ENCODE data around the gene ARL8B.

Gene ARL8B

GRCh38 chr3:5123937-5124336 is 1.8 kb downstream of the ARL8B start:
- H4K5ac ChIP-seq (ENCODE audit: low read length), result no peak overlapping the region
- H3K23ac ChIP-seq (ENCODE audit: low read length), result no peak overlapping the region
- H3K36me3 ChIP-seq (ENCODE audit: control insufficient read depth, insufficient read depth, low read length), result no peaks in the 10 kb centered on the region
- no peak overlapping the region for H3K4ac ChIP-seq (ENCODE audit: low read depth, low read length)
- H3K79me2 ChIP-seq (ENCODE audit: control insufficient read depth, insufficient read depth, low read length), result peaks cover 40% of the 10 kb centered on the region
- no peak overlapping the region for H2BK120ac ChIP-seq (ENCODE audit: low read depth, low read length)
- H3K56ac ChIP-seq (ENCODE audit: low read length), result no peak overlapping the region
- no peak overlapping the region for H3K4me3 ChIP-seq (ENCODE audit: low read length)
- no peak overlapping the region for H2BK5ac ChIP-seq (ENCODE audit: low read length)
- peaks cover 6% of the 10 kb centered on the region for H3K79me1 ChIP-seq (ENCODE audit: low read length)
- H3K4me1 ChIP-seq (ENCODE audit: control insufficient read depth, low read depth, low read length), result no peaks in the 10 kb centered on the region
- no peak overlapping the region for H3K27ac ChIP-seq (ENCODE audit: low read depth, low read length)
- no CpG with 5 or more reads among the region's 12 CpGs for WGBS (ENCODE audit: extremely low coverage, insufficient coverage, low lambda C conversion rate)
- no peak overlapping the region for H3K18ac ChIP-seq (ENCODE audit: low read length)
- no peak overlapping the region for H3K4me2 ChIP-seq (ENCODE audit: low read length)
- H2AK5ac ChIP-seq (ENCODE audit: low read length), result no peak overlapping the region
- no peak overlapping the region for H2BK15ac ChIP-seq (replicated peaks; ENCODE audit: low read depth)
- DNase-seq, result no peak
- H4K8ac ChIP-seq (ENCODE audit: low read depth, low read length), result no peak overlapping the region
- no peak overlapping the region for H3K9ac ChIP-seq (ENCODE audit: low read length)
- H3K27me3 ChIP-seq (ENCODE audit: insufficient read depth, low read length, poor library complexity), result no peaks in the 10 kb centered on the region

- no peaks in the 10 kb centered on the region for H3K27me3 ChIP-seq (ENCODE audit: insufficient read depth, low read length, poor library complexity)
- H2BK15ac ChIP-seq (replicated peaks; ENCODE audit: low read depth), result no peak overlapping the region
- H3K4me1 ChIP-seq (ENCODE audit: control insufficient read depth, low read depth, low read length), result no peaks in the 10 kb centered on the region
- no peak for DNase-seq
- no peaks in the 10 kb centered on the region for H3K36me3 ChIP-seq (ENCODE audit: control insufficient read depth, insufficient read depth, low read length)
- peaks cover 53% of the 10 kb centered on the region for H3K79me2 ChIP-seq (ENCODE audit: control insufficient read depth, insufficient read depth, low read length)
- no peak overlapping the region for H3K18ac ChIP-seq (ENCODE audit: low read length)
- no peak overlapping the region for H4K5ac ChIP-seq (ENCODE audit: low read length)
- H3K27ac ChIP-seq (ENCODE audit: low read depth, low read length), result no peak overlapping the region
- H3K4me3 ChIP-seq (ENCODE audit: low read length), result no peak overlapping the region
- peaks cover 6% of the 10 kb centered on the region for H3K79me1 ChIP-seq (ENCODE audit: low read length)
- H4K8ac ChIP-seq (ENCODE audit: low read depth, low read length), result no peak overlapping the region
- no peak overlapping the region for H3K23ac ChIP-seq (ENCODE audit: low read length)
- no peak overlapping the region for H3K56ac ChIP-seq (ENCODE audit: low read length)
- no peak overlapping the region for H3K4me2 ChIP-seq (ENCODE audit: low read length)
- H2BK120ac ChIP-seq (ENCODE audit: low read depth, low read length), result no peak overlapping the region
- H3K4ac ChIP-seq (ENCODE audit: low read depth, low read length), result no peak overlapping the region
- H3K9ac ChIP-seq (ENCODE audit: low read length), result no peak overlapping the region
- H2AK5ac ChIP-seq (ENCODE audit: low read length), result no peak overlapping the region
- H2BK5ac ChIP-seq (ENCODE audit: low read length), result no peak overlapping the region
Observed at GRCh38 chr3:5126586-5126985, 4.5 kb downstream of the ARL8B start.

GRCh38 chr3:5128849-5129248 is 6.8 kb downstream of the ARL8B start:
- H4K8ac ChIP-seq (ENCODE audit: low read depth, low read length), result no peak overlapping the region
- H3K4me1 ChIP-seq (ENCODE audit: control insufficient read depth, low read depth, low read length), result no peaks in the 10 kb centered on the region
- no peak for DNase-seq
- no peak overlapping the region for H2BK120ac ChIP-seq (ENCODE audit: low read depth, low read length)
- H3K27ac ChIP-seq (ENCODE audit: low read depth, low read length), result no peak overlapping the region
- no peak overlapping the region for H3K4me2 ChIP-seq (ENCODE audit: low read length)
- H3K18ac ChIP-seq (ENCODE audit: low read length), result no peak overlapping the region
- no peak overlapping the region for H4K5ac ChIP-seq (ENCODE audit: low read length)
- H3K56ac ChIP-seq (ENCODE audit: low read length), result no peak overlapping the region
- H3K4me3 ChIP-seq (ENCODE audit: low read length), result no peak overlapping the region
- H3K36me3 ChIP-seq (ENCODE audit: control insufficient read depth, insufficient read depth, low read length), result no peaks in the 10 kb centered on the region
- no peak overlapping the region for H3K9ac ChIP-seq (ENCODE audit: low read length)
- no peak overlapping the region for H3K4ac ChIP-seq (ENCODE audit: low read depth, low read length)
- H2BK15ac ChIP-seq (replicated peaks; ENCODE audit: low read depth), result no peak overlapping the region
- no peaks in the 10 kb centered on the region for H3K27me3 ChIP-seq (ENCODE audit: insufficient read depth, low read length, poor library complexity)
- H3K79me1 ChIP-seq (ENCODE audit: low read length), result peaks cover 7% of the 10 kb centered on the region
- WGBS (ENCODE audit: extremely low coverage, insufficient coverage, low lambda C conversion rate), result no CpG with 5 or more reads among the region's 2 CpGs
- no peak overlapping the region for H3K23ac ChIP-seq (ENCODE audit: low read length)
- H3K79me2 ChIP-seq (ENCODE audit: control insufficient read depth, insufficient read depth, low read length), result peaks cover 47% of the 10 kb centered on the region
- no peak overlapping the region for H2BK5ac ChIP-seq (ENCODE audit: low read length)
- no peak overlapping the region for H2AK5ac ChIP-seq (ENCODE audit: low read length)

- H3K79me1 ChIP-seq (ENCODE audit: low read length), result peaks cover 8% of the 10 kb centered on the region
- H3K27me3 ChIP-seq (ENCODE audit: insufficient read depth, low read length, poor library complexity), result no peaks in the 10 kb centered on the region
- peaks cover 48% of the 10 kb centered on the region for H3K79me2 ChIP-seq (ENCODE audit: control insufficient read depth, insufficient read depth, low read length)
- no peak overlapping the region for H3K4ac ChIP-seq (ENCODE audit: low read depth, low read length)
- H3K4me3 ChIP-seq (ENCODE audit: low read length), result no peak overlapping the region
- H3K36me3 ChIP-seq (ENCODE audit: control insufficient read depth, insufficient read depth, low read length), result no peaks in the 10 kb centered on the region
- H3K18ac ChIP-seq (ENCODE audit: low read length), result no peak overlapping the region
- no peak overlapping the region for H3K56ac ChIP-seq (ENCODE audit: low read length)
- H2AK5ac ChIP-seq (ENCODE audit: low read length), result no peak overlapping the region
- no peak overlapping the region for H4K8ac ChIP-seq (ENCODE audit: low read depth, low read length)
- no CpG with 5 or more reads among the region's 7 CpGs for WGBS (ENCODE audit: extremely low coverage, insufficient coverage, low lambda C conversion rate)
- no peak overlapping the region for H3K27ac ChIP-seq (ENCODE audit: low read depth, low read length)
- DNase-seq, result no peak
- no peaks in the 10 kb centered on the region for H3K4me1 ChIP-seq (ENCODE audit: control insufficient read depth, low read depth, low read length)
- no peak overlapping the region for H3K4me2 ChIP-seq (ENCODE audit: low read length)
- no peak overlapping the region for H2BK120ac ChIP-seq (ENCODE audit: low read depth, low read length)
- H3K9ac ChIP-seq (ENCODE audit: low read length), result no peak overlapping the region
- no peak overlapping the region for H2BK5ac ChIP-seq (ENCODE audit: low read length)
- H2BK15ac ChIP-seq (replicated peaks; ENCODE audit: low read depth), result no peak overlapping the region
- H3K23ac ChIP-seq (ENCODE audit: low read length), result no peak overlapping the region
- no peak overlapping the region for H4K5ac ChIP-seq (ENCODE audit: low read length)
Observed at GRCh38 chr3:5133239-5134018, 11.3 kb downstream of the ARL8B start.

GRCh38 chr3:5134019-5134391 is 11.9 kb downstream of the ARL8B start:
- H3K4me1 ChIP-seq (ENCODE audit: control insufficient read depth, low read depth, low read length), result no peaks in the 10 kb centered on the region
- WGBS (ENCODE audit: extremely low coverage, insufficient coverage, low lambda C conversion rate), result no CpG with 5 or more reads among the region's 3 CpGs
- H3K9ac ChIP-seq (ENCODE audit: low read length), result no peak overlapping the region

GRCh38 chr3:5134499-5134898 is 12.4 kb downstream of the ARL8B start:
- no peak overlapping the region for H3K56ac ChIP-seq (ENCODE audit: low read length)
- H4K5ac ChIP-seq (ENCODE audit: low read length), result no peak overlapping the region
- H2BK15ac ChIP-seq (replicated peaks; ENCODE audit: low read depth), result no peak overlapping the region
- DNase-seq, result no peak
- H3K4me3 ChIP-seq (ENCODE audit: low read length), result no peak overlapping the region
- H3K79me2 ChIP-seq (ENCODE audit: control insufficient read depth, insufficient read depth, low read length), result peaks cover 50% of the 10 kb centered on the region
- no peak overlapping the region for H2AK5ac ChIP-seq (ENCODE audit: low read length)
- no peaks in the 10 kb centered on the region for H3K4me1 ChIP-seq (ENCODE audit: control insufficient read depth, low read depth, low read length)
- no peak overlapping the region for H3K9ac ChIP-seq (ENCODE audit: low read length)
- H2BK120ac ChIP-seq (ENCODE audit: low read depth, low read length), result no peak overlapping the region
- no CpG with 5 or more reads among the region's 3 CpGs for WGBS (ENCODE audit: extremely low coverage, insufficient coverage, low lambda C conversion rate)
- no peak overlapping the region for H3K4ac ChIP-seq (ENCODE audit: low read depth, low read length)
- H2BK5ac ChIP-seq (ENCODE audit: low read length), result no peak overlapping the region
- no peaks in the 10 kb centered on the region for H3K27me3 ChIP-seq (ENCODE audit: insufficient read depth, low read length, poor library complexity)
- no peak overlapping the region for H3K4me2 ChIP-seq (ENCODE audit: low read length)
- no peaks in the 10 kb centered on the region for H3K36me3 ChIP-seq (ENCODE audit: control insufficient read depth, insufficient read depth, low read length)
- H3K79me1 ChIP-seq (ENCODE audit: low read length), result peaks cover 12% of the 10 kb centered on the region
- H3K18ac ChIP-seq (ENCODE audit: low read length), result no peak overlapping the region
- no peak overlapping the region for H4K8ac ChIP-seq (ENCODE audit: low read depth, low read length)
- H3K27ac ChIP-seq (ENCODE audit: low read depth, low read length), result no peak overlapping the region
- H3K23ac ChIP-seq (ENCODE audit: low read length), result no peak overlapping the region

More at GRCh38 chr3:5134019-5134391, 11.9 kb downstream of the ARL8B start:
- Histone ChIP-seq H3K4me3 (ENCODE audit: low read length) (no peak overlapping the region), H4K8ac (ENCODE audit: low read depth, low read length) (no peak overlapping the region), H3K23ac (ENCODE audit: low read length) (no peak overlapping the region), H2BK15ac (replicated peaks; ENCODE audit: low read depth) (no peak overlapping the region), H4K5ac (ENCODE audit: low read length) (no peak overlapping the region), H2AK5ac (ENCODE audit: low read length) (no peak overlapping the region), H2BK5ac (ENCODE audit: low read length) (no peak overlapping the region), H3K27ac (ENCODE audit: low read depth, low read length) (no peak overlapping the region), H2BK120ac (ENCODE audit: low read depth, low read length) (no peak overlapping the region), H3K56ac (ENCODE audit: low read length) (no peak overlapping the region), H3K18ac (ENCODE audit: low read length) (no peak overlapping the region), H3K27me3 (ENCODE audit: insufficient read depth, low read length, poor library complexity) (no peaks in the 10 kb centered on the region), H3K79me1 (ENCODE audit: low read length) (peaks cover 12% of the 10 kb centered on the region), H3K4me2 (ENCODE audit: low read length) (no peak overlapping the region), H3K36me3 (ENCODE audit: control insufficient read depth, insufficient read depth, low read length) (no peaks in the 10 kb centered on the region), H3K79me2 (ENCODE audit: control insufficient read depth, insufficient read depth, low read length) (peaks cover 50% of the 10 kb centered on the region), H3K4ac (ENCODE audit: low read depth, low read length) (no peak overlapping the region)
- no peak for DNase-seq

All from mesendoderm (in vitro differentiated cells).